ENCODE results near the gene CRELD1. TPM values are rescaled to one million over a fixed set of nuclear protein-coding genes. Genes with fewer than 3 reads are reported as not detected.
A peak's percentile ranks its signal among the peaks of the same experiment; 100 is the strongest.

CRELD1 gene
- total and polyA plus RNA-seq, 2 of the 13 experiments (the other 11 are each of a cell fraction or from before 2014, with no cell fraction given) = 27.1 to 61.9 TPM

DNA sequence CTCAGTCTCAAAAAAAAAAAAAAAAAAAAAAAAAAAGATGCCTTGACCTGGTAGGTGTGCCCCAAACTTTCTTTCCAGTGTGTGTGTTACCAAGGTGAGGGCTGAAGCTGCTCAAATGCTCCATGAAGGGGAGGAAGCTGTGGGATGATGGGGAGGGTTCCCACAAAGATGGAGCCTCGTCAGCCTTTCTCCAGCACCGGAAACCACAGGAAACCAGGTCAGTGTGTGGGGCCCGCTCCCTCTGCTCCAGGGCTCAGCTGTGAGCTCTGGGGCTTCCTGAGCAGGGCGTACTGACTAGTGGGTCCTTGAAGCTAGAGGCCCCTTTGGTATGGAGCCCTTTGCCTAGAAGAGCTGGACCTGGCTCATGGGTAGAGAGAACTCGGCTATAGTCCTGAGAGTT lies 31.7 kb upstream of the CRELD1 start (continued):
- TF ChIP-seq, protein P1, sequence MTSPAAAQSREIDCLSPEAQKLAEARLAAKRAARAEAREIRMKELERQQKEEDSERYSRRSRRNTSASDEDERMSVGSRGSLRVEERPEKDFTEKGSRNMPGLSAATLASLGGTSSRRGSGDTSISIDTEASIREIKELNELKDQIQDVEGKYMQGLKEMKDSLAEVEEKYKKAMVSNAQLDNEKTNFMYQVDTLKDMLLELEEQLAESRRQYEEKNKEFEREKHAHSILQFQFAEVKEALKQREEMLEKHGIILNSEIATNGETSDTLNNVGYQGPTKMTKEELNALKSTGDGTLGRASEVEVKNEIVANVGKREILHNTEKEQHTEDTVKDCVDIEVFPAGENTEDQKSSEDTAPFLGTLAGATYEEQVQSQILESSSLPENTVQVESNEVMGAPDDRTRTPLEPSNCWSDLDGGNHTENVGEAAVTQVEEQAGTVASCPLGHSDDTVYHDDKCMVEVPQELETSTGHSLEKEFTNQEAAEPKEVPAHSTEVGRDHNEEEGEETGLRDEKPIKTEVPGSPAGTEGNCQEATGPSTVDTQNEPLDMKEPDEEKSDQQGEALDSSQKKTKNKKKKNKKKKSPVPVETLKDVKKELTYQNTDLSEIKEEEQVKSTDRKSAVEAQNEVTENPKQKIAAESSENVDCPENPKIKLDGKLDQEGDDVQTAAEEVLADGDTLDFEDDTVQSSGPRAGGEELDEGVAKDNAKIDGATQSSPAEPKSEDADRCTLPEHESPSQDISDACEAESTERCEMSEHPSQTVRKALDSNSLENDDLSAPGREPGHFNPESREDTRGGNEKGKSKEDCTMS (CRISPR knock-in tag; conservative IDR thresholded peaks at IDR 0.05) = no peak
- TF ChIP-seq ZNF264 (CRISPR knock-in tag; IDR thresholded peaks at IDR 0.05) (0 out of 2 replicates have a peak, but pooled peaks have one; percentile 25), GTF3A (CRISPR knock-in tag; conservative IDR thresholded peaks at IDR 0.05) (0 out of 2 replicates have a peak, but pooled peaks have one; percentile 15), ZNF225 (CRISPR knock-in tag; IDR thresholded peaks at IDR 0.05) (no peak), FOSL2 (CRISPR knock-in tag; IDR thresholded peaks at IDR 0.05) (no peak), ZNF382 (CRISPR knock-in tag; IDR thresholded peaks at IDR 0.05; ENCODE audit: borderline replicate concordance) (no peak), ZNF263 (CRISPR knock-in tag; IDR thresholded peaks at IDR 0.05) (peak; percentile 71), ZFY (CRISPR knock-in tag; IDR thresholded peaks at IDR 0.05) (no peak), ZFAT (CRISPR knock-in tag; conservative IDR thresholded peaks at IDR 0.05) (no peak)
- TF ChIP-seq, protein P2, sequence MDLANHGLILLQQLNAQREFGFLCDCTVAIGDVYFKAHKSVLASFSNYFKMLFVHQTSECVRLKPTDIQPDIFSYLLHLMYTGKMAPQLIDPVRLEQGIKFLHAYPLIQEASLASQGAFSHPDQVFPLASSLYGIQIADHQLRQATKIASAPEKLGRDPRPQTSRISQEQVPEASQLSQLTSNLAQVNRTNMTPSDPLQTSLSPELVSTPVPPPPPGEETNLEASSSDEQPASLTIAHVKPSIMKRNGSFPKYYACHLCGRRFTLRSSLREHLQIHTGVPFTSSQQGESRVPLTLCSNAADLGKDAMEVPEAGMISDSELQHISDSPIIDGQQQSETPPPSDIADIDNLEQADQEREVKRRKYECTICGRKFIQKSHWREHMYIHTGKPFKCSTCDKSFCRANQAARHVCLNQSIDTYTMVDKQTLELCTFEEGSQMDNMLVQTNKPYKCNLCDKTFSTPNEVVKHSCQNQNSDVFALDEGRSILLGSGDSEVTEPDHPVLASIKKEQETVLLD (CRISPR knock-in tag; IDR thresholded peaks at IDR 0.05; ENCODE audit: low read depth) = no peak
- TF ChIP-seq, protein P3, sequence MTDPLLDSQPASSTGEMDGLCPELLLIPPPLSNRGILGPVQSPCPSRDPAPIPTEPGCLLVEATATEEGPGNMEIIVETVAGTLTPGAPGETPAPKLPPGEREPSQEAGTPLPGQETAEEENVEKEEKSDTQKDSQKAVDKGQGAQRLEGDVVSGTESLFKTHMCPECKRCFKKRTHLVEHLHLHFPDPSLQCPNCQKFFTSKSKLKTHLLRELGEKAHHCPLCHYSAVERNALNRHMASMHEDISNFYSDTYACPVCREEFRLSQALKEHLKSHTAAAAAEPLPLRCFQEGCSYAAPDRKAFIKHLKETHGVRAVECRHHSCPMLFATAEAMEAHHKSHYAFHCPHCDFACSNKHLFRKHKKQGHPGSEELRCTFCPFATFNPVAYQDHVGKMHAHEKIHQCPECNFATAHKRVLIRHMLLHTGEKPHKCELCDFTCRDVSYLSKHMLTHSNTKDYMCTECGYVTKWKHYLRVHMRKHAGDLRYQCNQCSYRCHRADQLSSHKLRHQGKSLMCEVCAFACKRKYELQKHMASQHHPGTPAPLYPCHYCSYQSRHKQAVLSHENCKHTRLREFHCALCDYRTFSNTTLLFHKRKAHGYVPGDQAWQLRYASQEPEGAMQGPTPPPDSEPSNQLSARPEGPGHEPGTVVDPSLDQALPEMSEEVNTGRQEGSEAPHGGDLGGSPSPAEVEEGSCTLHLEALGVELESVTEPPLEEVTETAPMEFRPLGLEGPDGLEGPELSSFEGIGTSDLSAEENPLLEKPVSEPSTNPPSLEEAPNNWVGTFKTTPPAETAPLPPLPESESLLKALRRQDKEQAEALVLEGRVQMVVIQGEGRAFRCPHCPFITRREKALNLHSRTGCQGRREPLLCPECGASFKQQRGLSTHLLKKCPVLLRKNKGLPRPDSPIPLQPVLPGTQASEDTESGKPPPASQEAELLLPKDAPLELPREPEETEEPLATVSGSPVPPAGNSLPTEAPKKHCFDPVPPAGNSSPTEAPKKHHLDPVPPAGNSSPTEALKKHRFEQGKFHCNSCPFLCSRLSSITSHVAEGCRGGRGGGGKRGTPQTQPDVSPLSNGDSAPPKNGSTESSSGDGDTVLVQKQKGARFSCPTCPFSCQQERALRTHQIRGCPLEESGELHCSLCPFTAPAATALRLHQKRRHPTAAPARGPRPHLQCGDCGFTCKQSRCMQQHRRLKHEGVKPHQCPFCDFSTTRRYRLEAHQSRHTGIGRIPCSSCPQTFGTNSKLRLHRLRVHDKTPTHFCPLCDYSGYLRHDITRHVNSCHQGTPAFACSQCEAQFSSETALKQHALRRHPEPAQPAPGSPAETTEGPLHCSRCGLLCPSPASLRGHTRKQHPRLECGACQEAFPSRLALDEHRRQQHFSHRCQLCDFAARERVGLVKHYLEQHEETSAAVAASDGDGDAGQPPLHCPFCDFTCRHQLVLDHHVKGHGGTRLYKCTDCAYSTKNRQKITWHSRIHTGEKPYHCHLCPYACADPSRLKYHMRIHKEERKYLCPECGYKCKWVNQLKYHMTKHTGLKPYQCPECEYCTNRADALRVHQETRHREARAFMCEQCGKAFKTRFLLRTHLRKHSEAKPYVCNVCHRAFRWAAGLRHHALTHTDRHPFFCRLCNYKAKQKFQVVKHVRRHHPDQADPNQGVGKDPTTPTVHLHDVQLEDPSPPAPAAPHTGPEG (CRISPR knock-in tag; IDR thresholded peaks at IDR 0.05) = no peak
- TF ChIP-seq, protein P4, sequence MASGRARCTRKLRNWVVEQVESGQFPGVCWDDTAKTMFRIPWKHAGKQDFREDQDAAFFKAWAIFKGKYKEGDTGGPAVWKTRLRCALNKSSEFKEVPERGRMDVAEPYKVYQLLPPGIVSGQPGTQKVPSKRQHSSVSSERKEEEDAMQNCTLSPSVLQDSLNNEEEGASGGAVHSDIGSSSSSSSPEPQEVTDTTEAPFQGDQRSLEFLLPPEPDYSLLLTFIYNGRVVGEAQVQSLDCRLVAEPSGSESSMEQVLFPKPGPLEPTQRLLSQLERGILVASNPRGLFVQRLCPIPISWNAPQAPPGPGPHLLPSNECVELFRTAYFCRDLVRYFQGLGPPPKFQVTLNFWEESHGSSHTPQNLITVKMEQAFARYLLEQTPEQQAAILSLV (CRISPR knock-in tag; IDR thresholded peaks at IDR 0.05; ENCODE audit: borderline replicate concordance) = 0 out of 2 replicates have a peak, but pooled peaks have one; percentile 62
- TF ChIP-seq, protein P5, sequence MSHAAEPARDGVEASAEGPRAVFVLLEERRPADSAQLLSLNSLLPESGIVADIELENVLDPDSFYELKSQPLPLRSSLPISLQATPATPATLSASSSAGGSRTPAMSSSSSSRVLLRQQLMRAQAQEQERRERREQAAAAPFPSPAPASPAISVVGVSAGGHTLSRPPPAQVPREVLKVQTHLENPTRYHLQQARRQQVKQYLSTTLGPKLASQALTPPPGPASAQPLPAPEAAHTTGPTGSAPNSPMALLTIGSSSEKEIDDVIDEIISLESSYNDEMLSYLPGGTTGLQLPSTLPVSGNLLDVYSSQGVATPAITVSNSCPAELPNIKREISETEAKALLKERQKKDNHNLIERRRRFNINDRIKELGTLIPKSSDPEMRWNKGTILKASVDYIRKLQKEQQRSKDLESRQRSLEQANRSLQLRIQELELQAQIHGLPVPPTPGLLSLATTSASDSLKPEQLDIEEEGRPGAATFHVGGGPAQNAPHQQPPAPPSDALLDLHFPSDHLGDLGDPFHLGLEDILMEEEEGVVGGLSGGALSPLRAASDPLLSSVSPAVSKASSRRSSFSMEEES (CRISPR knock-in tag; IDR thresholded peaks at IDR 0.05) = no peak
- TF ChIP-seq, protein P6, sequence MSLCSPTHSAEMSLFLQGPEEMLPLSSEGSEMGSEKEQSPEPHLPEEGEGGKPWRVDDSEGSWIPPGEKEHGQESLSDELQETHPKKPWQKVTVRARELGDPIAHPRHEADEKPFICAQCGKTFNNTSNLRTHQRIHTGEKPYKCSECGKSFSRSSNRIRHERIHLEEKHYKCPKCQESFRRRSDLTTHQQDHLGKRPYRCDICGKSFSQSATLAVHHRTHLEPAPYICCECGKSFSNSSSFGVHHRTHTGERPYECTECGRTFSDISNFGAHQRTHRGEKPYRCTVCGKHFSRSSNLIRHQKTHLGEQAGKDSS (CRISPR knock-in tag; IDR thresholded peaks at IDR 0.05; ENCODE audit: borderline replicate concordance, low read depth) = no peak
- TF ChIP-seq, protein P7, sequence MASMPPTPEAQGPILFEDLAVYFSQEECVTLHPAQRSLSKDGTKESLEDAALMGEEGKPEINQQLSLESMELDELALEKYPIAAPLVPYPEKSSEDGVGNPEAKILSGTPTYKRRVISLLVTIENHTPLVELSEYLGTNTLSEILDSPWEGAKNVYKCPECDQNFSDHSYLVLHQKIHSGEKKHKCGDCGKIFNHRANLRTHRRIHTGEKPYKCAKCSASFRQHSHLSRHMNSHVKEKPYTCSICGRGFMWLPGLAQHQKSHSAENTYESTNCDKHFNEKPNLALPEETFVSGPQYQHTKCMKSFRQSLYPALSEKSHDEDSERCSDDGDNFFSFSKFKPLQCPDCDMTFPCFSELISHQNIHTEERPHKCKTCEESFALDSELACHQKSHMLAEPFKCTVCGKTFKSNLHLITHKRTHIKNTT (CRISPR knock-in tag; IDR thresholded peaks at IDR 0.05) = no peak
